Sigmoid colon (tissue), 4 donors: ENCODE measurements around the gene TOX3.

Experiments used
- CTCF ChIP-seq, 4 experiments: fragments of 450-650 bp in 3 of 4; fragments of 200-600 bp in 1 of 4; IDR thresholded peaks; one replicate each; pipeline ENCODE4 v1.5.1; 2016 to 2019; ENCODE audit warnings: antibody characterized with exemption in 4 of 4, mild to moderate bottlenecking in 3 of 4, moderate library complexity in 2 of 4
- EP300 ChIP-seq, 4 donors: sonication (generic); formaldehyde crosslinking; IDR thresholded peaks; one replicate each; pipeline ENCODE4 v1.6.1; 2017; ENCODE audit warnings: antibody characterized with exemption in 4 of 4
- POLR2A ChIP-seq, 2 donors: fragments of 450-650 bp; IDR thresholded peaks; one replicate each; pipeline ENCODE4 v1.6.1; 2016; ENCODE audit warnings: antibody characterized with exemption in 2 of 2, mild to moderate bottlenecking in 2 of 2, moderate library complexity in 2 of 2
- POLR2AphosphoS5 ChIP-seq, 4 donors: sonication (generic); formaldehyde crosslinking; IDR thresholded peaks; one replicate each; pipeline ENCODE4 v1.6.1; 2017; ENCODE audit warnings: antibody characterized with exemption in 4 of 4

DNA sequence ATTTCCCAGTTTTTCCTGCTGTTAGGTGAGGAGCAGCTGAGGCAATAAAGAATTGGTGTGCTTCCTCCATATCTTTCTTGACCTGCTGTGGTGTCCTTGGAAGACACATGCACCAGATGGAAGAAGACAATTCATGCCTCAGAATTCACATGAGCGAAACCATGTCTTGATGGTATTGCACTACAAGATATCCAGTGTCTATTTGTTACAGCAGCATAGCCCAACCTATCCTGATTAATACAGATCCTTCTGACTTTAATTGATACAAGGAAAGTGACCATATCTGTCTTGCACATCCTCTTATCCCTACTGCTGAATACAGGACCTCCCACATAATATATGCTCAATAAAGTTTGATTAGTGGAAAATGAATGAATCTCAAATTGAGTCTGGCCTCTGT lies 9.1 kb upstream of the TOX3 start:
- no peak for TF ChIP-seq EP300 (IDR thresholded peaks at IDR 0.05)
- TF ChIP-seq POLR2A (IDR thresholded peaks at IDR 0.05), result no peak
- TF ChIP-seq CTCF (IDR thresholded peaks at IDR 0.05), result no peak
- TF ChIP-seq POLR2AphosphoS5 (IDR thresholded peaks at IDR 0.05), result no peak
